Osteocyte (in vitro differentiated cells): ENCODE results near the gene U2AF2. TPM values are rescaled to one million over a fixed set of nuclear protein-coding genes. Genes with fewer than 3 reads are reported as not detected.
A peak's percentile ranks its signal among the peaks of the same experiment; 100 is the strongest.

ENCODE experiments used
- DNase-seq: peaks from one replicate; pipeline ENCODE4 v3.0.0; 2021; ENCODE audit warnings: mixed read lengths; ENCODE audit not compliant: unreplicated experiment; ENCODE audit errors: extremely low spot score
- H3K27ac Mint-ChIP-seq: one replicate; pipeline ENCODE4 v1.8.0; 2021; ENCODE audit warnings: mild to moderate bottlenecking, mixed read lengths; ENCODE audit not compliant: unreplicated experiment
- H3K27me3 Mint-ChIP-seq: one replicate; pipeline ENCODE4 v1.8.0; 2021; ENCODE audit warnings: mixed read lengths; ENCODE audit not compliant: unreplicated experiment
- H3K36me3 Mint-ChIP-seq: one replicate; pipeline ENCODE4 v1.8.0; 2021; ENCODE audit warnings: mixed read lengths; ENCODE audit not compliant: unreplicated experiment
- H3K4me1 Mint-ChIP-seq: one replicate; pipeline ENCODE4 v1.8.0; 2021; ENCODE audit warnings: mixed read lengths; ENCODE audit not compliant: unreplicated experiment
- H3K4me3 Mint-ChIP-seq: one replicate; pipeline ENCODE4 v1.8.0; 2021; ENCODE audit warnings: mild to moderate bottlenecking, moderate library complexity, mixed read lengths; ENCODE audit not compliant: unreplicated experiment
- H3K9me3 Mint-ChIP-seq: one replicate; pipeline ENCODE4 v1.8.0; 2021; ENCODE audit warnings: mixed read lengths; ENCODE audit not compliant: unreplicated experiment
- CTCF ChIP-seq: fragments of 200-600 bp; sonication (generic); IDR thresholded peaks from 2 replicates; pipeline ENCODE4 v1.5.0; 2021; ENCODE audit warnings: antibody characterized with exemption, mild to moderate bottlenecking, moderate library complexity
- total RNA-seq: library from RNA; stranded (reverse); gene quantifications from 2 replicates; pipeline ENCODE4 v1.2.1, GENCODE V29; 2021

U2AF2 gene
- total RNA-seq, 1 donor from 2014 or later: 189 TPM

GRCh38 chr19:55685776-55686175 is 30.9 kb downstream of the U2AF2 start:
- H3K27ac Mint-ChIP-seq: no peak overlapping the region
- no peak for DNase-seq
- no peak for TF ChIP-seq CTCF
- H3K4me1 Mint-ChIP-seq: peaks cover 2% of the 10 kb centered on the region
- no peak overlapping the region for H3K4me3 Mint-ChIP-seq
- no peaks in the 10 kb centered on the region for H3K9me3 Mint-ChIP-seq
- H3K27me3 Mint-ChIP-seq: no peaks in the 10 kb centered on the region
- peaks cover 17% of the 10 kb centered on the region for H3K36me3 Mint-ChIP-seq

- no peak overlapping the region for H3K4me3 Mint-ChIP-seq
- H3K27me3 Mint-ChIP-seq: no peaks in the 10 kb centered on the region
- H3K9me3 Mint-ChIP-seq: no peaks in the 10 kb centered on the region
- peaks cover 17% of the 10 kb centered on the region for H3K36me3 Mint-ChIP-seq
- DNase-seq: no peak
- peaks cover 2% of the 10 kb centered on the region for H3K4me1 Mint-ChIP-seq
- no peak overlapping the region for H3K27ac Mint-ChIP-seq
- no peak for TF ChIP-seq CTCF
These were observed 31.6 kb downstream of the U2AF2 start for GRCh38 chr19:55686311-55687050.

- Mint-ChIP-seq H3K9me3 (no peaks in the 10 kb centered on the region), H3K4me3 (no peak overlapping the region), H3K4me1 (peaks cover 2% of the 10 kb centered on the region), H3K27ac (no peak overlapping the region), H3K27me3 (no peaks in the 10 kb centered on the region), H3K36me3 (peaks cover 17% of the 10 kb centered on the region)
- DNase-seq: no peak
- no peak for TF ChIP-seq CTCF
These were observed 32.7 kb downstream of the U2AF2 start for GRCh38 chr19:55687281-55688201.

GRCh38 chr19:55688422-55689218 is 33.8 kb downstream of the U2AF2 start:
- H3K27ac Mint-ChIP-seq: peak overlapping the region; percentile 27
- no peaks in the 10 kb centered on the region for H3K27me3 Mint-ChIP-seq
- no peak for TF ChIP-seq CTCF

More at GRCh38 chr19:55688422-55689218, 33.8 kb downstream of the U2AF2 start:
- Mint-ChIP-seq H3K9me3 (no peaks in the 10 kb centered on the region), H3K36me3 (peaks cover 21% of the 10 kb centered on the region), H3K4me3 (no peak overlapping the region), H3K4me1 (peaks cover 2% of the 10 kb centered on the region)
- no peak for DNase-seq
